ENCODE data around the gene CKLF.

The CKLF gene

DNA sequence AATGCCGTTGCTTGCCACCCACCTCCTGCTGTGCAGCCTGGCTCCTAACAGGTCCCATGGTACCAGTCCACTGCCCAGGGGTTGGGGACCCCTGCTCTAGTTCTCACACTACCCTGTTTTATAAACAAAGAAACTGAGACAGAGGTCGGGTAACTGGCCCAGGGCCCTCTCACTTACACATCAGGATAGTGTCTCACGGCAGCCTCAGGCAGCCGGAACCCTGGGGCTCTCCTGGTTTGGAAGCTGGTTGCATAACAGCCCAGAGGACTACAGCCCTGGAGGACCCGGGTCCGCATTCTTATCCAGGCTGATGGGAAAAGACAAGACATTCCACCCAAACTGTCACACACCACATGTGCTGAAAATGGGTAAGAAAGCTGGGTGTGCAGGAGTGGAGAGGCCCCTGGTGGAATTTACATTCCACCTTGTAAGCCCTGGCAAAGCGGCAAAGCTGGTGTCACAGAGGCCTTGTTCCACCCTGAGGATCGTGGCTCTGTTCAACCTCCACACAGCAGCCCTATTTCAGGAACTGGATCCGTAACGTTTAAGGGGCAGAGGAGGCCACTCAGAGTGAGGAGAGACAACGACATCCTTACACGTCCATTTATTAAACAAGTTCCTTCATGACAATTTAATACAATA lies 61.9 kb downstream of the CKLF start:
- no peaks in the 10 kb centered on the region for H3K4me1 ChIP-seq (ENCODE audit: insufficient read depth, low read length, severe bottlenecking)
- H3K27ac ChIP-seq (ENCODE audit: low read depth, low read length, poor library complexity, severe bottlenecking) = no peak overlapping the region
- H3K9ac ChIP-seq (ENCODE audit: low read length) = no peak overlapping the region
- no peak overlapping the region for H2AFZ ChIP-seq (ENCODE audit: low read length)
- no peaks in the 10 kb centered on the region for H3K79me2 ChIP-seq (ENCODE audit: insufficient read depth, low read length)
- no peak overlapping the region for H3K4me2 ChIP-seq (ENCODE audit: low read length)
- H3K9me3 ChIP-seq (ENCODE audit: low read length) = no peaks in the 10 kb centered on the region
- H4K20me1 ChIP-seq (ENCODE audit: insufficient read depth, low read length) = no peaks in the 10 kb centered on the region
- no peaks in the 10 kb centered on the region for H3F3A ChIP-seq (ENCODE audit: insufficient read depth, low read length)
- H3K27me3 ChIP-seq (ENCODE audit: insufficient read depth, low read length) = no peaks in the 10 kb centered on the region
- peaks cover 25% of the 10 kb centered on the region for H3K36me3 ChIP-seq (ENCODE audit: insufficient read depth, low read length)
- no peak overlapping the region for H3K4me3 ChIP-seq (ENCODE audit: low read depth, low read length, poor library complexity, severe bottlenecking)
- TF ChIP-seq, protein P1, sequence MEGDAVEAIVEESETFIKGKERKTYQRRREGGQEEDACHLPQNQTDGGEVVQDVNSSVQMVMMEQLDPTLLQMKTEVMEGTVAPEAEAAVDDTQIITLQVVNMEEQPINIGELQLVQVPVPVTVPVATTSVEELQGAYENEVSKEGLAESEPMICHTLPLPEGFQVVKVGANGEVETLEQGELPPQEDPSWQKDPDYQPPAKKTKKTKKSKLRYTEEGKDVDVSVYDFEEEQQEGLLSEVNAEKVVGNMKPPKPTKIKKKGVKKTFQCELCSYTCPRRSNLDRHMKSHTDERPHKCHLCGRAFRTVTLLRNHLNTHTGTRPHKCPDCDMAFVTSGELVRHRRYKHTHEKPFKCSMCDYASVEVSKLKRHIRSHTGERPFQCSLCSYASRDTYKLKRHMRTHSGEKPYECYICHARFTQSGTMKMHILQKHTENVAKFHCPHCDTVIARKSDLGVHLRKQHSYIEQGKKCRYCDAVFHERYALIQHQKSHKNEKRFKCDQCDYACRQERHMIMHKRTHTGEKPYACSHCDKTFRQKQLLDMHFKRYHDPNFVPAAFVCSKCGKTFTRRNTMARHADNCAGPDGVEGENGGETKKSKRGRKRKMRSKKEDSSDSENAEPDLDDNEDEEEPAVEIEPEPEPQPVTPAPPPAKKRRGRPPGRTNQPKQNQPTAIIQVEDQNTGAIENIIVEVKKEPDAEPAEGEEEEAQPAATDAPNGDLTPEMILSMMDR (IDR thresholded peaks at IDR 0.05; ENCODE audit: low read length) = no peak
- no peak for TF ChIP-seq EZH2 (IDR thresholded peaks at IDR 0.05; ENCODE audit: borderline replicate concordance, low read length)
- H3K9me2 ChIP-seq (ENCODE audit: low read depth, low read length) = no peaks in the 10 kb centered on the region
